Body of pancreas (tissue), 4 donors: ENCODE data around the gene GSG1L.

Source experiments
- POLR2A ChIP-seq, 3 donors: fragments of 450-650 bp; IDR thresholded peaks; one replicate each; pipeline ENCODE4 v1.6.1; 2016; ENCODE audit warnings: antibody characterized with exemption in 3 of 3, mild to moderate bottlenecking in 2 of 3
- TF ChIP-seq, protein P1 (sequence below), 7 experiments: fragments of 450-650 bp in 4 of 7; fragments of 200-600 bp in 3 of 7; sonication (generic) in 3 of 7; IDR thresholded peaks; one replicate each; pipeline ENCODE4 v1.5.1; 2016 to 2019; ENCODE audit warnings: antibody characterized with exemption in 7 of 7

DNA sequence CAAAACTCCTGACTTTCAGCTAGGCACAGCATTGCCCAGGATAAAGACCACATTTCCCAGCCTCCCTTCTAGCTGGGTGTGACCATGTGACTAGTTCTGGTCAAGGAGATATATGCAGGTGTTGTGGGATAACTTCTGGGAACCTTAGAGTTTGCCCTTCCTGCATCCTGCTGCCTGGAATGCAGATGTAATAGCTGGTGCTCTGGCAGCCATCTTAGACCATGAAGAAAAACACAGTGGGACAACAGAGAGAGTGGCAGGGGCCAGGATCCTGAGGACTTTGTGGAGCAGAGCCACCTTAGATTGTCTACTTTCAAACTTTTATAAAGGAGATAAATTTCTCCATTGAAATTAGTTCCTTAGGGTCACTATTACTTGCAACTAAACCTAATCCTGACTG is 101.3 kb downstream of the GSG1L start:
- TF ChIP-seq, protein P1, sequence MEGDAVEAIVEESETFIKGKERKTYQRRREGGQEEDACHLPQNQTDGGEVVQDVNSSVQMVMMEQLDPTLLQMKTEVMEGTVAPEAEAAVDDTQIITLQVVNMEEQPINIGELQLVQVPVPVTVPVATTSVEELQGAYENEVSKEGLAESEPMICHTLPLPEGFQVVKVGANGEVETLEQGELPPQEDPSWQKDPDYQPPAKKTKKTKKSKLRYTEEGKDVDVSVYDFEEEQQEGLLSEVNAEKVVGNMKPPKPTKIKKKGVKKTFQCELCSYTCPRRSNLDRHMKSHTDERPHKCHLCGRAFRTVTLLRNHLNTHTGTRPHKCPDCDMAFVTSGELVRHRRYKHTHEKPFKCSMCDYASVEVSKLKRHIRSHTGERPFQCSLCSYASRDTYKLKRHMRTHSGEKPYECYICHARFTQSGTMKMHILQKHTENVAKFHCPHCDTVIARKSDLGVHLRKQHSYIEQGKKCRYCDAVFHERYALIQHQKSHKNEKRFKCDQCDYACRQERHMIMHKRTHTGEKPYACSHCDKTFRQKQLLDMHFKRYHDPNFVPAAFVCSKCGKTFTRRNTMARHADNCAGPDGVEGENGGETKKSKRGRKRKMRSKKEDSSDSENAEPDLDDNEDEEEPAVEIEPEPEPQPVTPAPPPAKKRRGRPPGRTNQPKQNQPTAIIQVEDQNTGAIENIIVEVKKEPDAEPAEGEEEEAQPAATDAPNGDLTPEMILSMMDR (IDR thresholded peaks at IDR 0.05), result no peak
- no peak for TF ChIP-seq POLR2A (IDR thresholded peaks at IDR 0.05)
